Activated T-cell treated with anti-CD3 and anti-CD28 coated beads for 4 hours (primary cell): ENCODE results near the gene CHST1.

Experiments
- DNase-seq: peaks from one replicate; pipeline ENCODE4 v3.0.0-alpha.2; 2020

CHST1 gene

DNA sequence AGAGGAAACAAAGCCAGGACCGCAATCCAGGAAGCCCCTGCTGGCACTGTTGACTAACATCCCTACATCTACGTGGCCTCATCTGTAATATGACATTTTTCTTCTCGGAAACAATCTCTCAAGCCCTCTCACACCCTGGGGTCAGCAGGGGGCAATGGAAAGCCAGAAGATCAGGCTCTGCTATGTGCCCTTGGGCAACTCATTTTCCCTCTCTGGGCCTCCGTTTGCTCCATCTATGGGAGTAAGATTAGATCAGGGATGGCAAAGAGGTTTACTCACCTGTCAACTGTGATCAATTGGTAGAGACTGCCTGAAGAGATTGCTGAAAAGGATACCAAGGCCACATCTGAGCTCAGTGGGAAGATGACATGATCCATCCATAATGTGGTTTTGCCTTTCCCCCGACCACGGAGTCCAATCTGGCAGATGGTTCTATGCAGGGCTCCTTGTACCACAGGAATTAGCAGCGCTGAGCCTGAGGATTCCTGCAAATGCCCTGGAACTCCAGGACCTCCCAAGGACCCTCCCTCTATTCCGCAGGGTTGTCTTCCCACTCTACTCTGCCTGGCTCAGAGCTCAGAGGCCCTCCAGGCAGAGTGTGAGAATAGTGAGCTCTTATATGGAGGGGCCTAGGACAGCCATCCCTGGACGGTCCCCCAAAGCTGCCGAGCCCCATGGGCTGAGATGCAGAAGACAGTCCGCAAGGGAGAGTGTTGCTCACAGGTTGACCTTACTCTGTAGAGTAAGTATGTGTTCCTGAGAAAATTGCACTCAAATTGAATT lies 66.1 kb downstream of the CHST1 start:
- no peak for DNase-seq
